ENCODE measurements around the gene PARD3. TPM values are rescaled to one million over a fixed set of nuclear protein-coding genes. Genes with fewer than 3 reads are reported as not detected.

The PARD3 gene
- total RNA-seq, 3 donors from 2014 or later: 39.5 to 87.9 (median 47.0) TPM

- Histone ChIP-seq H3K9me3 (no peaks in the 10 kb centered on the region), H3K36me3 (ENCODE audit: low read depth) (no peaks in the 10 kb centered on the region), H3K4me3 (no peak overlapping the region), H3K4me1 (ENCODE audit: low read depth) (no peaks in the 10 kb centered on the region)
- TF ChIP-seq CTCF (IDR thresholded peaks at IDR 0.05): no peak
- peak; percentile 12 for ATAC-seq
- peak in 1 of 3 donors; percentile 15 for DNase-seq
- intact Hi-C loops (cut with DNase I, micrococcal nuclease): no loop called here
Observed at GRCh38 chr10:34526758-34527730, 288.1 kb downstream of the PARD3 start.

- Histone ChIP-seq H3K4me1 (ENCODE audit: low read depth) (no peaks in the 10 kb centered on the region), H3K4me3 (no peak overlapping the region), H3K36me3 (ENCODE audit: low read depth) (no peaks in the 10 kb centered on the region), H3K9me3 (no peaks in the 10 kb centered on the region)
- ATAC-seq (no peak), DNase-seq (no peak)
- no peak for TF ChIP-seq CTCF (IDR thresholded peaks at IDR 0.05)
- intact Hi-C loops (cut with DNase I, micrococcal nuclease): no loop called here
Observed at GRCh38 chr10:34526186-34526585, 288.9 kb downstream of the PARD3 start.

GRCh38 chr10:34524369-34525091 is 290.6 kb downstream of the PARD3 start:
- Histone ChIP-seq H3K4me3 (no peak overlapping the region), H3K9me3 (no peaks in the 10 kb centered on the region), H3K36me3 (ENCODE audit: low read depth) (no peaks in the 10 kb centered on the region), H3K4me1 (ENCODE audit: low read depth) (no peaks in the 10 kb centered on the region)
- no peak for TF ChIP-seq CTCF (IDR thresholded peaks at IDR 0.05)
- ATAC-seq: no peak
- intact Hi-C loops (cut with DNase I, micrococcal nuclease): no loop called here
- no peak for DNase-seq

- intact Hi-C loops (cut with DNase I, micrococcal nuclease): no loop called here
- TF ChIP-seq CTCF (IDR thresholded peaks at IDR 0.05): no peak
- no peak for ATAC-seq
Observed at GRCh38 chr10:34523017-34523767, 291.9 kb downstream of the PARD3 start.

GRCh38 chr10:34522546-34522945 is 292.6 kb downstream of the PARD3 start:
- H3K4me3 ChIP-seq: no peak overlapping the region
- ATAC-seq: peak; percentile 81
- H3K9me3 ChIP-seq: no peaks in the 10 kb centered on the region
- peak; percentile 16 for TF ChIP-seq CTCF (IDR thresholded peaks at IDR 0.05)
- H3K36me3 ChIP-seq (ENCODE audit: low read depth): no peaks in the 10 kb centered on the region
- intact Hi-C loops (cut with DNase I, micrococcal nuclease): no loop called here
- peak in 1 of 3 donors; percentile 29 for DNase-seq
- no peaks in the 10 kb centered on the region for H3K4me1 ChIP-seq (ENCODE audit: low read depth)

More at GRCh38 chr10:34523017-34523767, 291.9 kb downstream of the PARD3 start:
- H3K4me1 ChIP-seq (ENCODE audit: low read depth): no peaks in the 10 kb centered on the region
- no peak for DNase-seq
- H3K9me3 ChIP-seq: no peaks in the 10 kb centered on the region
- no peak overlapping the region for H3K4me3 ChIP-seq
- no peaks in the 10 kb centered on the region for H3K36me3 ChIP-seq (ENCODE audit: low read depth)
